Activated CD4-positive, CD25-positive, alpha-beta regulatory T cell treated with anti-CD3 and anti-CD28 coated beads, Interleukin-2, amount 50 U/mL, for 72 hours (primary cell): ENCODE measurements around the gene TSPAN15.
"Not testable (repeated sequence)": the region's sequence is repeated elsewhere in the genome, so short reads cannot be mapped to it uniquely, and the experiment has no call there.

Experiments used
- DNase-seq: peaks from one replicate; pipeline ENCODE4 v3.0.0; 2021

The TSPAN15 gene

GRCh38 chr10:69504576-69505250, 53.4 kb downstream of the TSPAN15 start:
- DNase-seq, result no peak

GRCh38 chr10:69505636-69506318, 54.5 kb downstream of the TSPAN15 start:
- DNase-seq, result no peak

DNA sequence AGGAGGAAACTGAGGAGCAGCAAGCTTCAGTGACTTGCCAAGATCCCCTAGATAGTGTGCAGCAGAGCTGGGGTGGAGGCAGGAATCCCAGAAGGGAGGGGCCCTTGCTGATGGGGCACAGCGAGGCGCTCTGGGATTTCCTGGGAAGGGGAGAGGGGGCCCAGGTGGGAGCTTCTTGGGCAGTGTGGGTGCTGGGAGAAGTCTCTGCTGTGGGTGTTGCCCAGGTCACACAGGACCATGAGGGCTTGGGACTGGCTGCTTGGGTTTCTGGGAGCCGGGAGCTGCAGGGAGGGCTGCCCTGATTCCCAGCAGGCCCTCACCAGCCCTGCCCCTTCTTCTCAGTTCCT, 55.2 kb downstream of the TSPAN15 start:
- no peak for DNase-seq

- DNase-seq, result no peak
Observed at GRCh38 chr10:69506834-69507713, 55.8 kb downstream of the TSPAN15 start.

GRCh38 chr10:69508738-69509340, 57.6 kb downstream of the TSPAN15 start:
- DNase-seq, result no peak

GRCh38 chr10:69512901-69513300, 61.6 kb downstream of the TSPAN15 start:
- DNase-seq, result no peak

DNA sequence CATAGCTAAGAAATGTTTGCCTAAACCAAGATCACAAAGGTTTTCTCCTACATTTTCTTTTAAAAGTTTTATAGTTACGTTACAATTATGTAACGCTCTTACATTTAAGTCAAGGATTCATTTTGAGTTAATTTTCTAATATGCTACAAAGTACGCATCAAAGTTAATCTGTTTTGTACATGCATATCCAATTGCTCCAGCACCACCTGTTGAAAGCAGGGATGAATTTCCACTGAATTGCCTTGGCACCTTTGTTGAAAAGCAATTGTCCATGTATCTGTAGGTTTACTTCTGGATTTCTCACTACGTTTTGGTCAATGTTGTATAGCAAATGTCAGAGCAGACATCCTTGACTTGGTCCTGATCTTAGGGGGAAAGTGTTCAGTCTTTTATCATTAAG, 62.4 kb downstream of the TSPAN15 start:
- DNase-seq, result no peak

- DNase-seq, result peak; percentile 78
Observed at GRCh38 chr10:69515699-69516259, 64.5 kb downstream of the TSPAN15 start.

DNA sequence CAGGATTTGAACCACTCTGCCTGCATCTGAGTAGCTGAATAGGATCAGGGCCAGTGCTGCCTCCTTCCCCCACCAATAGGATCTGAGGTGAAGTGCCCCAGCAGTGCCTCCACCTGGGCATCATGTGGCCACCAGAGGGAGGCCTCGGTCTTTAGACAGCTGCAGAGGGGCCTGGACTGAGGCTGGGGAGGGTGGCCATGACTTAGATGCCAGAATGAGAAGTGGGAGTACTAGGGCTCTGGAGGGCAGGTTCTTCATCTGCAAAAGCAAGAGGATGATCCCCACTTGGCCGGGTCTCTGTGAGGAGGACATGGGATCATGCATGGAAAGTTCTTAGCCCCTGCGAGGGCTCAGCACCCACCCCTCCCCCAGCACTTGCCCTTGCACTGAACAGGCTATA, 65.1 kb downstream of the TSPAN15 start:
- no peak for DNase-seq

DNA sequence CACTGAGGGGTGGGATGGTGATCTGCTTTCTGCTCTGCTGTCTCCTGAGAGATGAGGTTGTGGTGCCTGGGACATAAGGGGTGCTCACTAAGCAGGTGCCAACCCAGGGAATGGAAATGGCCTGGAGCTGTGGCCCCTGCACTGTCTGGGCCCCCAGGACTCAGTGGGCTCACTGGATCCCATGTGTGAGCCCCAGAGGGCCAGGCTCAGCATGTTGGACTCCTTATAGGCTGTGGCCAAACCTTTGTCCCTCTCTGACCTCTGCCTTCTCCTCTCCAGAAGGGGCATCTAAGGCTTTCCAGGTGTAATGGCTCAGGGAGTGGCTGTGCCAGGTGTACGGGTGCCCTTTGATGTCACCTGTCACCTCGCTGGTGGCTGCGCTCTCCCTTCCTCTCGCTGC, 65.5 kb downstream of the TSPAN15 start:
- DNase-seq, result no peak

GRCh38 chr10:69517271-69517848, 66.1 kb downstream of the TSPAN15 start:
- DNase-seq, result no peak

DNA sequence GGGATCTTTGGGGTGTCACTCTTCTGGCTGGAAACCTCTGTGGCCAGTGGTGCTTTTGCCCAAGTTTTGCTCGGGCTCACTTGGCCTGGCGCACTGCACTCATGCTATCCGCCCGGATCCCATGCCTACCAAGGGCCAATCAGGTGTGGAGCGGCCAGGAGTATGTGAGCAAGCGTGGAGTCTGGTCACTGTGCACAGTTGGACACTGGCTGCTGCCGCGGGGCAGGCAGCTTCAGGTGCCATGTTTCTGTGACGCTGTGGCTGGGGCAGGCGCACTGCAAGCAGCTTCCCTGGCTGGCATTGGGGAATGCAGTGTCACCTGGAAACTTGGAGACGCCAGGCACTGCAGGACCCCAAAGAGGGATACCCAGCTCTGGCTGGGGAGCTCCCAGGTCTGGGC, 76.7 kb downstream of the TSPAN15 start:
- DNase-seq, result no peak

DNA sequence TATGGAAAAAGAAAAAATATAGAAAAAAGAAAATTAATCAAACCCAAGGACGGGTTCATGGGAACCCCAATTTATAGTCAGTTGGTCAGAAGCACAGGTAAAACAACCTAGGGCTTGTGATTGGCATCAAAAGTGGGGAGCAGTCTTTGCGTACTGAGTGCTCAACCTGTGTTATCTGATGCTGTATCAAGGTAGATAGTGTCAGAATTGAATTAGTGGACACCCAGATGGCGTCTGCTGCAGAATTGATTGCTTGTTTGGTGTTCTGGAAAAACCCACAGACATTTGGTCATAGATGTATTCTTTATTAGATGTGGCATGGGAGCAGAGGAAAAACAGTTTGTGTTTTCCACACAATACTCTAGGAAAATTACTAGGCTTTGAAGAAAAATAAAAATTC, 82.4 kb downstream of the TSPAN15 start:
- DNase-seq, result no peak

DNA sequence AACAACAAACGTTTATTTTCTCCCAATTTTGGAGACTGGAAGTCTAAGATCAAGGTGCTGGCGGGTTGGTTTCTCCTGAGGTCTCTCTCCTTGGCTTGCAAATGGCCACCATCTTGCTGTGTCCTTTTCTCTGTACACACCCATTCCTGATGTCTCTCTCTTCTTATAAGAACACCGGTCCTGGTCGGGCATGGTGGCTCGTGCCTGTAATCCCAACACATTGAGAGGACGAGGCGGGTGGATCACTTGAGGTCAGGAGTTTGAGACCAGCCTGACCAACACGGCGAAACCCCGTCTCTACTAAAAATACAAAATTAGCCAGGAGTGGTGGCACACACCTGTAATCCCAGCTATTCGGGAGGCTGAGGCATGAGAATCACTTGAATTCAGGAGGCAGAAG, 85.3 kb downstream of the TSPAN15 start:
- not testable (repeated sequence) for DNase-seq

GRCh38 chr10:69537449-69537848, 86.2 kb downstream of the TSPAN15 start:
- DNase-seq, result no peak

DNA sequence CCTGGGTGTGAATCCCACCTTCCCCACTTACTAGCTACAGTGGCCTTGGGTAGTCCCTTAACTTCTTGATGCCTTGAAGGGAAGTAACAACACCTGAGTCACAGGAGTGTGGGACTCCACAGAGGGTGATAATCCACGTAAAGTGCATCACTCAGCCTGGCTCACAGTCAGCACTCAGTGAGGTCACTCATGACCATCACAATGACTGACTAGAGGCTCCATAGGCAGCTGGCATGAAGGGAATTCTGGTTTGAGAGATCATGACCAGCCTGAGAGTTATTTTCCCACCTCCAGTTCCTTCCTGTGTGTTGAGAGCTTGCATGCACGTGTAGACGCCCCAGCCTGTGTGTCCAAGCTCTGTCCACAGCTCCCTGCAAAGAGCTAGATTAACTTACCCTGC, 87.2 kb downstream of the TSPAN15 start:
- DNase-seq, result no peak

DNA sequence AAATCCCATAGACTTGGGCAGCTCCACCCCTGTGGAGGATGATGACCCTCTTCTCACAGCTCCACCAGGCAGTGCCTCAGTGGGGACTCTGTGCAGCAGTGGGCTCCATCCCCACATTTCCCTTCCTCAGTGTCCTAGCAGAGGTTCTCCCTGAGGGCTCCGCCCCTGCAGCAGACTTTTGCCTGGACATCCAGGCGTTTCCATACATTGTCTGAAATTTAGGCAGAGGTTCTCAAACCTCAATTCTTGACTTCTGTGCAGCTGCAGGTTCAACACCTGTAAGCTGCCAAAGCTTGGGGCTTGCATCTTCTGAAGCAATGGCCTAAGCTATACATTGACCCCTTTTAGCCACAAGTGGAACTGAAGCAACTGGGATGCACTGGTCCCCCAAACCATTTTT, 90.2 kb downstream of the TSPAN15 start:
- no peak for DNase-seq

DNA sequence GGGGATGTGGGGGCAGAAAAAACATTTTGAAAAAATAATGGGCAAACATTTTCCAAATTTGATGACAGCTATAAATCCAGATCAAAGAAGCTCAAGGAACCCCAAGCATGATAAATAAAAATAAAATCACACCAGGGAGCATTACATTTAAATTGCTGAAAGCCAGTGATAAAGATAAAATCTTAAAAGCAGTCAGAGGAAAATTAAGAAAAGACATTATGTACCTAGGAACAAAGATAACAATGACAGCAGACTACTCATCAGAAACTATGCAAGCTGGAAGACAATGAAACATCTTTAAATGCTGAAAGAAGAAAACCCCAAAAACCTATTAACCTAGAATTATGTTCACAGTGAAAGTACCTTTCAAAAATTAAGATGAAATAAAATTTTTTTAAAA, 98.7 kb downstream of the TSPAN15 start:
- DNase-seq, result no peak

GRCh38 chr10:69552268-69552667, 101.0 kb downstream of the TSPAN15 start:
- DNase-seq, result no peak

- DNase-seq, result no peak
Observed at GRCh38 chr10:69553328-69553727, 102.1 kb downstream of the TSPAN15 start.

DNA sequence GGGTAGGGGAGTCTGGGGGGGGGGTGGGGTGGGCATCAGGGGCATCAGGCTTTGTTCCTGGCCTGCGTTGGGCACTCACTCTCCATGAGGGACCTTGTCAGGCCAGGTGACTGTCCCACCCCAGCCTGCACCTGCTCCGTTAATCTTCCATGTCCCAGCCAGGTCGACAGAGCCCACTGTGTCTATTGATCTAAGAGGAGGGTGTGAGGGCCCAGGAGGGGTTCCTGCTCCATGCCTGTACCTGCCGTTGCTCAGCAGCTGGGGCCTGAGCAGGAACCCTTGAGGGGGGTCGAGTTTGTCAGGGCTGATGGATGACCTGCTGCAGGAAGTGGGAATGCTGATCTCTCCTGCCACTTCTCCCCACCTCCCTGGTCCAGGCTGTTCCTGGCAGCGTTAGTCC, 103.3 kb downstream of the TSPAN15 start:
- DNase-seq, result no peak
